Stimulated activated CD4-positive, alpha-beta T cell treated with anti-CD3 and anti-CD28 coated beads, Interleukin-15, amount 100 ng/mL, for 1 hour (primary cell): Measurements from ENCODE around the gene HIPK2.

Experiments used
- DNase-seq, 2 donors: peaks; one replicate each; pipeline ENCODE4 v3.0.0-alpha.2; 2020; ENCODE audit warnings: low read depth in 1 of 2, low spot score in 1 of 2

The HIPK2 gene

GRCh38 chr7:139658296-139658695 lies 119.5 kb downstream of the HIPK2 start:
- DNase-seq = no peak

GRCh38 chr7:139657725-139658124 lies 120.1 kb downstream of the HIPK2 start:
- DNase-seq = no peak

GRCh38 chr7:139656387-139656786 lies 121.4 kb downstream of the HIPK2 start:
- no peak for DNase-seq

- no peak for DNase-seq
Observed at GRCh38 chr7:139655305-139655704, 122.5 kb downstream of the HIPK2 start.

- no peak for DNase-seq
Observed at GRCh38 chr7:139654276-139655181, 123.3 kb downstream of the HIPK2 start.

- DNase-seq = no peak
Observed at GRCh38 chr7:139651914-139652313, 125.9 kb downstream of the HIPK2 start.

- no peak for DNase-seq
Observed at GRCh38 chr7:139651308-139651707, 126.5 kb downstream of the HIPK2 start.

GRCh38 chr7:139650429-139651100 lies 127.2 kb downstream of the HIPK2 start:
- no peak for DNase-seq

GRCh38 chr7:139648941-139649425 lies 128.8 kb downstream of the HIPK2 start:
- no peak for DNase-seq

- no peak for DNase-seq
Observed at GRCh38 chr7:139648391-139648861, 129.4 kb downstream of the HIPK2 start.

- DNase-seq = no peak
Observed at GRCh38 chr7:139647814-139648390, 129.9 kb downstream of the HIPK2 start.

GRCh38 chr7:139647085-139647484 lies 130.7 kb downstream of the HIPK2 start:
- DNase-seq = no peak

GRCh38 chr7:139646566-139646965 lies 131.2 kb downstream of the HIPK2 start:
- DNase-seq = no peak

GRCh38 chr7:139645572-139646523 lies 131.9 kb downstream of the HIPK2 start:
- DNase-seq = peak; percentile 56 to 61

GRCh38 chr7:139643951-139644585 lies 133.7 kb downstream of the HIPK2 start:
- no peak for DNase-seq

GRCh38 chr7:139642283-139642682 lies 135.5 kb downstream of the HIPK2 start:
- no peak for DNase-seq

- DNase-seq = no peak
Observed at GRCh38 chr7:139641337-139641992, 136.3 kb downstream of the HIPK2 start.

- no peak for DNase-seq
Observed at GRCh38 chr7:139640681-139641080, 137.1 kb downstream of the HIPK2 start.

GRCh38 chr7:139639563-139639962 lies 138.2 kb downstream of the HIPK2 start:
- no peak for DNase-seq
